ENCODE measurements around the gene HOXA10.

The HOXA10 gene

GRCh38 chr7:27219821-27220220 is 45.7 kb upstream of the HOXA10 start:
- no peak overlapping the region for H3K27ac ChIP-seq (replicated peaks)
- DNase-seq (ENCODE audit: low read depth in 1 of 2, low spot score in 1 of 2) = no peak
- TF ChIP-seq SPI1 (IDR thresholded peaks at IDR 0.05; ENCODE audit: borderline replicate concordance, low read depth) = no peak
- TF ChIP-seq POLR2AphosphoS5 (IDR thresholded peaks at IDR 0.05; ENCODE audit: low read depth) = no peak
- no peak for TF ChIP-seq REST (IDR thresholded peaks at IDR 0.05; ENCODE audit: insufficient replicate concordance, low read depth)
- TF ChIP-seq CTCF (IDR thresholded peaks at IDR 0.05; ENCODE audit: insufficient read depth, low read length) = no peak
- TF ChIP-seq GABPA (IDR thresholded peaks at IDR 0.05; ENCODE audit: low read depth) = no peak
- H3K4me3 ChIP-seq (replicated peaks; ENCODE audit: insufficient read depth, low read length) = no peak overlapping the region
- H3K27me3 ChIP-seq (ENCODE audit: insufficient read depth, poor library complexity, severe bottlenecking) = peaks cover 62% of the 10 kb centered on the region

- TF ChIP-seq GABPA (IDR thresholded peaks at IDR 0.05; ENCODE audit: low read depth) = no peak
- no peak for TF ChIP-seq CTCF (IDR thresholded peaks at IDR 0.05; ENCODE audit: insufficient read depth, low read length)
- TF ChIP-seq REST (IDR thresholded peaks at IDR 0.05; ENCODE audit: insufficient replicate concordance, low read depth) = no peak
- no peak for TF ChIP-seq POLR2AphosphoS5 (IDR thresholded peaks at IDR 0.05; ENCODE audit: low read depth)
- no peak for TF ChIP-seq SPI1 (IDR thresholded peaks at IDR 0.05; ENCODE audit: borderline replicate concordance, low read depth)
- Histone ChIP-seq H3K27ac (replicated peaks) (no peak overlapping the region), H3K27me3 (ENCODE audit: insufficient read depth, poor library complexity, severe bottlenecking) (peaks cover 59% of the 10 kb centered on the region), H3K4me3 (replicated peaks; ENCODE audit: insufficient read depth, low read length) (no peak overlapping the region)
- DNase-seq (ENCODE audit: low read depth in 1 of 2, low spot score in 1 of 2) = no peak
Observed at GRCh38 chr7:27217951-27218350, 43.8 kb upstream of the HOXA10 start.

GRCh38 chr7:27215356-27215755 is 41.2 kb upstream of the HOXA10 start:
- Histone ChIP-seq H3K27me3 (ENCODE audit: insufficient read depth, poor library complexity, severe bottlenecking) (peaks cover 59% of the 10 kb centered on the region), H3K27ac (replicated peaks) (no peak overlapping the region), H3K4me3 (replicated peaks; ENCODE audit: insufficient read depth, low read length) (no peak overlapping the region)
- TF ChIP-seq GABPA (IDR thresholded peaks at IDR 0.05; ENCODE audit: low read depth) (no peak), POLR2AphosphoS5 (IDR thresholded peaks at IDR 0.05; ENCODE audit: low read depth) (no peak), REST (IDR thresholded peaks at IDR 0.05; ENCODE audit: insufficient replicate concordance, low read depth) (no peak), SPI1 (IDR thresholded peaks at IDR 0.05; ENCODE audit: borderline replicate concordance, low read depth) (no peak), CTCF (IDR thresholded peaks at IDR 0.05; ENCODE audit: insufficient read depth, low read length) (no peak)
- DNase-seq (ENCODE audit: low read depth in 1 of 2, low spot score in 1 of 2) = no peak
